ENCODE data around the gene KTI12. TPM values are rescaled to one million over a fixed set of nuclear protein-coding genes. Genes with fewer than 3 reads are reported as not detected.

Gene KTI12
- total RNA-seq, 1 donor from 2014 or later = 7.3 TPM

DNA sequence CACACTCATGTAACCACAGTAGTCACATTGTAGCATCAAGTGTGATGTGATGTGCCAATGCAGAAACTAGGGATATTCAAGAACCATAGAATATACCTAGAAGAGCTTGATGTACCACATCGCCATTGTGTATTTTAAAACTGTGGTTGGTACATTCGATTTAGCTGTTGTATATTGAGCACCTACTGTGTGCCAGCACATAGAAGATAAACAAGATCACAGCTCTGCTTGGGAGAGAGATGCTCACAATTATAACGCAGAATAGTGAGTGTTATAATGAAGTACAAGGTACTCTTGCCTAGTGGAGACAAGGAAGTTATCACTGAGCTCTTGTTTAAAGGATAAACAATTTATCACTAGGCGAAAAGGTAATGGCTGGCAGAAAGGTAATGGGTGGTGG is 27.2 kb upstream of the KTI12 start:
- no peaks in the 10 kb centered on the region for H3K9me3 ChIP-seq
- TF ChIP-seq, protein P1, sequence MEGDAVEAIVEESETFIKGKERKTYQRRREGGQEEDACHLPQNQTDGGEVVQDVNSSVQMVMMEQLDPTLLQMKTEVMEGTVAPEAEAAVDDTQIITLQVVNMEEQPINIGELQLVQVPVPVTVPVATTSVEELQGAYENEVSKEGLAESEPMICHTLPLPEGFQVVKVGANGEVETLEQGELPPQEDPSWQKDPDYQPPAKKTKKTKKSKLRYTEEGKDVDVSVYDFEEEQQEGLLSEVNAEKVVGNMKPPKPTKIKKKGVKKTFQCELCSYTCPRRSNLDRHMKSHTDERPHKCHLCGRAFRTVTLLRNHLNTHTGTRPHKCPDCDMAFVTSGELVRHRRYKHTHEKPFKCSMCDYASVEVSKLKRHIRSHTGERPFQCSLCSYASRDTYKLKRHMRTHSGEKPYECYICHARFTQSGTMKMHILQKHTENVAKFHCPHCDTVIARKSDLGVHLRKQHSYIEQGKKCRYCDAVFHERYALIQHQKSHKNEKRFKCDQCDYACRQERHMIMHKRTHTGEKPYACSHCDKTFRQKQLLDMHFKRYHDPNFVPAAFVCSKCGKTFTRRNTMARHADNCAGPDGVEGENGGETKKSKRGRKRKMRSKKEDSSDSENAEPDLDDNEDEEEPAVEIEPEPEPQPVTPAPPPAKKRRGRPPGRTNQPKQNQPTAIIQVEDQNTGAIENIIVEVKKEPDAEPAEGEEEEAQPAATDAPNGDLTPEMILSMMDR (IDR thresholded peaks at IDR 0.05) = no peak
- no peak for DNase-seq
- H3K27me3 ChIP-seq = no peaks in the 10 kb centered on the region
- no peak overlapping the region for H3K4me3 ChIP-seq
- peaks cover 60% of the 10 kb centered on the region for H3K36me3 ChIP-seq
- H3K27ac ChIP-seq = no peak overlapping the region
- intact Hi-C loops (cut with DNase I) = no loop called here
- no peak for ATAC-seq
- H3K4me1 ChIP-seq = peaks cover 30% of the 10 kb centered on the region

DNA sequence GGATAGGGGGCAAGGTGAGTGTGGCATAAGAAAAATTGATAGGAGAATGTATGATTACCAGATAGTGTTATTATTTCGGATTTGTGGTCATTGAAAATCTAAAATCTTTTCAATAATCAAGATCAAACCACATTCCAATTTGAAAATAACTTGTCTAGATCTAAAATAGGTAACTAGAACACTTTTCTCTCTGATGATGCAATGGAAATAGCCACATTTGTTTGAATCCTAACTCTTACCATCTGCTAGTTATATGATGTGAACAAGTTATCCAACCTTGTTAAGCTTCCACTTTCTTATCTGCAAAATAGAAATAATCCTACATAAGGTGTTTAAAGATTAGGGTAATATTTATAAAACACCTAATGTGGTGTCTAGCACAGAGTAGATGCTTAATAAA is 26.3 kb upstream of the KTI12 start:
- Histone ChIP-seq H3K36me3 (peaks cover 51% of the 10 kb centered on the region), H3K4me1 (peaks cover 30% of the 10 kb centered on the region), H3K4me3 (no peak overlapping the region), H3K9me3 (no peaks in the 10 kb centered on the region), H3K27ac (no peak overlapping the region), H3K27me3 (no peaks in the 10 kb centered on the region)
- TF ChIP-seq, protein P1 (IDR thresholded peaks at IDR 0.05) = no peak
- ATAC-seq = no peak
- intact Hi-C loops (cut with DNase I) = no loop called here
- DNase-seq = no peak

DNA sequence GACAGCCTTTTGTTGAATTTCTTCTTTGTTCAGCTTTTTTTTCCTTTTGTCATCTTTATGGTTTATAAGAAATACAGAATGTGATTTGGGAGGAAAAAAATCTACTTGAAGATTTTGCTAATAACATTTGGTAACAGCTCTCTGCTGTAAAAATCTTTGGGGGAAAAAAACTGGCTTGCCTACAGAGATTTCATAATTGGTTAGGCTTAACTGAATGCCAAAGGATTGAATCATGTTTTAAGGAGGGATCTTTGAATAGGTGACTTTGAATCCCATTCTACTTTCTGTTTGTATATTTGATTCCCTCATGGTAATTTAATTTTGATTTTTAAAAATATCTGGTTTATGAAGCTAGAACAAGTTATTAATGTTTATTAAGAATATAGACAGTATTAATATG is 25.7 kb upstream of the KTI12 start:
- no peak for ATAC-seq

DNA sequence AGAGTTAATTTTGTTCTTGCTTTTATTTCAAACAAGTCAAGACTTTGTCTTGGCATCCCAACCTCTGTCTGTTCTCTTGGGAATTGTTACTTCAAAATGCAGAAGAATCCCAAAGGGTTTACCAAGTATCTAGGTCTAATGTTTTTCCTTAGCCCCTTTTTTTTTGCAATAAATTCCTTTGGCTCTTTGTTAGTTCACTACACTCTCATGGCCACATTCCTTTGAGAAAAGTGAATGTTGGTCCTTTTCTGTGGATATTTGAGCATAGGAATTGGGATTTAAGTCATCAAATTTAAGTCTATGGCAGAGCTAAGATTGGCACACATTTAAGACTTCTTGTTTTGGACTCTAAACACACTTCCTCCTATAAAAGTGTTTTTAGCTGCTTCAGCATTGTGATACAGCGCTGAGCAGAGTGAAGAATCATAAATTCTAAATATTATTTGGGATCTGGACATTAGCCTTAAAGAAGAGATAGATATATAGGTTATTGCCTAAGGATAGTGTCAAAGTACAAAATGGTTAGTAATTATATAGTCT is 24.3 kb upstream of the KTI12 start:
- TF ChIP-seq, protein P1 (IDR thresholded peaks at IDR 0.05) = no peak
- intact Hi-C loops (cut with DNase I) = no loop called here
- no peaks in the 10 kb centered on the region for H3K9me3 ChIP-seq
- DNase-seq (no peak), ATAC-seq (no peak)
- H3K27me3 ChIP-seq = no peaks in the 10 kb centered on the region
- no peak overlapping the region for H3K27ac ChIP-seq
- H3K4me3 ChIP-seq = peak overlapping the region; percentile 97
- peaks cover 33% of the 10 kb centered on the region for H3K36me3 ChIP-seq
- H3K4me1 ChIP-seq = peaks cover 42% of the 10 kb centered on the region

More for the DNA sequence above, 25.7 kb upstream of the KTI12 start:
- no peaks in the 10 kb centered on the region for H3K9me3 ChIP-seq
- H3K27ac ChIP-seq = no peak overlapping the region
- no peak overlapping the region for H3K4me3 ChIP-seq
- H3K4me1 ChIP-seq = peaks cover 32% of the 10 kb centered on the region
- TF ChIP-seq, protein P1 (IDR thresholded peaks at IDR 0.05) = no peak
- no peaks in the 10 kb centered on the region for H3K27me3 ChIP-seq
- peaks cover 46% of the 10 kb centered on the region for H3K36me3 ChIP-seq
- no peak for DNase-seq
- intact Hi-C loops (cut with DNase I) = no loop called here

DNA sequence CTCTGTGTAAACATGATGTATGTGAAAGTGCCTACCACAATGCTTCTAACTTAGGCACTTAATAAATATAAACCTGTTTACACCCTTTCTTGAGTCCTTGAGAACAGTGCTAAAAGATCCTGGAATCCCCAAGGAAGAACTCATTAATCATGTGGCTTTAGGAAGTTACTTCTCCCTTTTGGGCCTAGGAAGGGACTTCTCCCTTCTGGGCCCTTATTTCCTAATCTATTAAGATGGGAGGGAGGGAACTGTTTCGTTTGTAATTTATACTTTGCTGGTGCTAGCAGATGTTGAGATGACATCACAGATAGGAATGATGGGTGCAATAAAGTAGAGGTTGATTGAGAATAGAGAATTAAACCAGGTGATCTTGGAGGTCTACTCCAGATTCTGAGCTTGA is 23.6 kb upstream of the KTI12 start:
- intact Hi-C loops (cut with DNase I) = no loop called here
- Histone ChIP-seq H3K27me3 (no peaks in the 10 kb centered on the region), H3K36me3 (peaks cover 33% of the 10 kb centered on the region), H3K4me3 (peak overlapping the region; percentile 97), H3K4me1 (peaks cover 42% of the 10 kb centered on the region), H3K9me3 (no peaks in the 10 kb centered on the region), H3K27ac (peak overlapping the region; percentile 93)
- DNase-seq = no peak
- TF ChIP-seq, protein P1 (IDR thresholded peaks at IDR 0.05) = no peak
- ATAC-seq = no peak

DNA sequence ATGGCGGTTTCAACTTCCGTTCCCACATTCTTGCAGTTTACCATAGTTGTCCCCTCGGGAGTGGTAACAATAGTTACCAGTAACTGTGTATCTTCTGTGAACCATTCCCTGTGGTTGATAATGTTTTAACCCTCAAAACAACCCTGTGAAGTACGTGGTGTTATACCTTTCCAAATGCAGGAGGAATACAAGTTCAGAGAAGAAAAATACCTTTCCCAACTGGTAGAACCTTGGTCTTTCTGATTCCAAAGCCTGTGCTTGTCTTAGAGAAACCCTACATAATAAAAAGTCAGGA is 23.3 kb upstream of the KTI12 start:
- Histone ChIP-seq H3K36me3 (peaks cover 34% of the 10 kb centered on the region), H3K27me3 (no peaks in the 10 kb centered on the region), H3K9me3 (no peaks in the 10 kb centered on the region), H3K27ac (peak overlapping the region; percentile 93), H3K4me3 (peak overlapping the region; percentile 97), H3K4me1 (peaks cover 42% of the 10 kb centered on the region)
- TF ChIP-seq, protein P1 (IDR thresholded peaks at IDR 0.05) = no peak
- intact Hi-C loops (cut with DNase I) = no loop called here
- no peak for DNase-seq
- no peak for ATAC-seq

Measured in upper lobe of right lung (tissue), 1 donor.